ENCODE data around the gene PARD3B.

Gene PARD3B

GRCh38 chr2:204950695-204951346 lies 405.5 kb downstream of the PARD3B start:
- DNase-seq (ENCODE audit: low spot score) = no peak

GRCh38 chr2:204958371-204958770 lies 413.1 kb downstream of the PARD3B start:
- no peak for DNase-seq (ENCODE audit: low spot score)

GRCh38 chr2:204964414-204964813 lies 419.1 kb downstream of the PARD3B start:
- no peak for DNase-seq (ENCODE audit: low spot score)

DNA sequence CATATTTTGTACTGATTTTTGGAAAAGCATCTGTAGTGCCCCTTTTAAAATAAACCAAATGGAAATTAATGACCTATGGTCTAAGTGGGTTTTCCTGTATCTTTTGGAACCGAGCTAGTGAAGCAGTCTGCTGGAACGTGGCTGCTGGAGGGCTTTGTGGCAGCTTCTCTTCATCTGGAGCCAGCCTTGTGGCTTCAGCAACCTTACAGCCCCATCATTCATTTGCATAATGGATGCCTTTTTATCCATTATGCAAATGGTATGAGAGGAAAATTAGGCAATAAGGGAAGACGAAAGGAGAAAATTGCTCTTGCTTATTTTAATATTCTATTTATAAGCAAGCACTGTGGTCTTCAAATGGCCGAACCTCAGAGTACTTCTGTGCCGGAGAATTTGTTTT lies 421.0 kb downstream of the PARD3B start:
- no peak for DNase-seq (ENCODE audit: low spot score)

GRCh38 chr2:204967199-204967960 lies 422.1 kb downstream of the PARD3B start:
- DNase-seq (ENCODE audit: low spot score) = peak; percentile 18

- DNase-seq (ENCODE audit: low spot score) = no peak
Observed at GRCh38 chr2:204971206-204971907, 426.1 kb downstream of the PARD3B start.

- DNase-seq (ENCODE audit: low spot score) = no peak
Observed at GRCh38 chr2:204972161-204972560, 426.9 kb downstream of the PARD3B start.

DNA sequence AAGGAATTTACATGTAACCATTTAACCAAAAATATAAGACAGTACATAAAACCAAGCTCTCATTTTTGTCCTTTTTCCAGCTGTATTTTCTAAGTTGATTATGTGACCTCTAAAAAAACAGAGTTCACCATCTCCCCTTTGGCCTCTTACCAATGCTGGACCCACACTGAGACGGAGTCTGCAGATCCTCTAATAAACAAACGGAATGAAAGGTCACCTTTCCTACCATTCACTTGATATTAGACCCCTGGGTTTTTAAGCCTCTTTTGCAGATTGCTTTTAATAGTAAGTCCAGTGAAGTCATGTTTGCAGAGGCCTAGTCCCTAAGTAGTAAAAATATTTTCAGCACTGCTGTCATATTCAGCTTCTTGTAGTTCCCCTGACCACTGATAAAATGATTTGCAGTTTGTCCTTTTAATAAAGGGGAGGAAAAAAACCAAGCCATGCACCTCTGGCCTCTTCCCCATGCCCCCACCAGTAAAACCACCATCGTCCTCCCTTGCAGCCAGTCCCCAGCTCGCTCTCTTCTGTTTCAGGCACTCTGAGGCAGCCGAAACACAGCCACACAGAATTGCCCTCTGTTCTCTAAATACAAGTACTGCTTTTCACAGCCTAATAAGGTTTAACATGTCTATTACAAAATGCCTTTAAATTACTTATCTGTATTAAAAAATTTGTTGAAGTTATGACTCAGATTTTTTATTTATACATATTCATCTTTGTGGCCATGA lies 427.5 kb downstream of the PARD3B start:
- DNase-seq (ENCODE audit: low spot score) = peak; percentile 48

DNA sequence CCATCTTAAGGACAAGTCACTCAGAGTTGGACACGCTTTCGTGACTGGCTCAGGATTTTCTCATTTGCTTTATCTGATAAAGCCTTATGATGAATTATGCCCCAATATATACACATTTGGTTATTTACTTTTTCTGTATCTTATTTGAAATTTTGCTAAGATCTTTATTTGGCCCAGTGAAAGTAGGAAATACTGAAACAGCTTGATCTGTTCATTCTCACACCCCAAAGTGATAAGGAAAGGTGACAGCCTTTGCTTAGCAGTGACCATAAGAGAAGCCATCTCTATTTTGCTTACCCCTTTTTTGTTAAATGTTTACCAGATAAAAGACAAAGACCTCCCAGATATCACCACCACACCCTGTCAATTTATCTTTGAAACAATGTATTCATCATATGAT lies 428.3 kb downstream of the PARD3B start:
- no peak for DNase-seq (ENCODE audit: low spot score)

GRCh38 chr2:204974487-204974886 lies 429.2 kb downstream of the PARD3B start:
- no peak for DNase-seq (ENCODE audit: low spot score)

- DNase-seq (ENCODE audit: low spot score) = no peak
Observed at GRCh38 chr2:204977914-204978313, 432.6 kb downstream of the PARD3B start.

GRCh38 chr2:204982303-204982702 lies 437.0 kb downstream of the PARD3B start:
- no peak for DNase-seq (ENCODE audit: low spot score)

GRCh38 chr2:204984518-204984917 lies 439.2 kb downstream of the PARD3B start:
- DNase-seq (ENCODE audit: low spot score) = no peak

DNA sequence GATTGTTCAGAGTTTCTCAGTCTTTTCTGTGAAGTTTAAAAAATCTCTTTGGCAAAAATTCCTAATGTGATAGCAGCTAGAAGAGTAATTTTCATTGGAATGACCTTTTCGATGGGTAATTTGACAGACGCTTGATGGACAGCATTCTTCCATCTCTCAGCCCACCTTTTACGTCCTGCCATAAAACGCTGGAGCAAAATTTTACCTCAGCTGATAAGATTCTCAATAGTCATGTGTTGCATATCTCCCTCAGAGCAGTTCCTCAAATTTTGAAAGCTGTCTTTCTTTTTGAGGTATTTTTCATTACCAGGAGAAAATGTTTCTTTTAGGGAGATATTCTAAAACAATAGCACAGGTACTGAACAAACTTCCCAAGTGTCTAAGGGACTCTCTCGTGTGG lies 441.4 kb downstream of the PARD3B start:
- no peak for DNase-seq (ENCODE audit: low spot score)

DNA sequence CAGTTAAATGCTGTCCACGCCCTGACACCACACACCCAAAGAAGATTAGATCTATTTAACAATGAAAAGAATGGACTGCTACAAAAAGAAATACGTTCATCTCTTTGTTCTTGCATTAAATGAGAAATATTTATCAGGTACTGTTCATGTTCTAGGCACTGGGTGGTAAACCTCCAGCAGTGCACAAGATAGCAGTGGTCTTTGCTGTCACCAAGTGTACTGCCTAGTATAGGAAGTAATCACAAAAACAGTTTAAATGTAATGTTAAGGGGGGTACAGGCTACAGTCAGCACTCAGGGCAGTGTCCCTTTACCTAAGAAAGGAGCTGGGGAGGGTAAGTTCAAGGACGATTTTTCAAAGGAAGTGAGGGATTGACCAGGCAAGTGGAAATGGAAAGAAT lies 443.6 kb downstream of the PARD3B start:
- DNase-seq (ENCODE audit: low spot score) = no peak

- DNase-seq (ENCODE audit: low spot score) = no peak
Observed at GRCh38 chr2:204989877-204990276, 444.6 kb downstream of the PARD3B start.

- no peak for DNase-seq (ENCODE audit: low spot score)
Observed at GRCh38 chr2:205001300-205001966, 456.2 kb downstream of the PARD3B start.

GRCh38 chr2:205002390-205002789 lies 457.1 kb downstream of the PARD3B start:
- no peak for DNase-seq (ENCODE audit: low spot score)

DNA sequence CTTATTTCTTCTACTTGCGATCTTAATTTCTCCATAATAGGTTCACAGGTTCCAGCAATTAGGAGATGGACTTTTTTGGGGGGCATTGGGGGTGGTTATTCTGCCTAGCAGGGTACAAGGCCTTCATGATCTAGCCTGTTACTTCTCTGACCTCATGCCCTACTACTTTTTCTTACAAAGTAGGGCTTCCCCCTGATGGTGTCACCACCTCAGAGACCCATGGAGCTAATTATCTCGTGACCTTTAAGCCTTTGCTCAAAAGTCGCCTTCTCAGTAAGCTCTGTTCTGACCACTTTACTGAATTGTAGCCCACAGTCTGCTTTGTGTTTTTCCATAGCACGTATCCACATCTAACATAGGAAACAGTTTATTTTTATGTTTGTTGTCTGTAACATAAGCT lies 458.0 kb downstream of the PARD3B start:
- DNase-seq (ENCODE audit: low spot score) = no peak

DNA sequence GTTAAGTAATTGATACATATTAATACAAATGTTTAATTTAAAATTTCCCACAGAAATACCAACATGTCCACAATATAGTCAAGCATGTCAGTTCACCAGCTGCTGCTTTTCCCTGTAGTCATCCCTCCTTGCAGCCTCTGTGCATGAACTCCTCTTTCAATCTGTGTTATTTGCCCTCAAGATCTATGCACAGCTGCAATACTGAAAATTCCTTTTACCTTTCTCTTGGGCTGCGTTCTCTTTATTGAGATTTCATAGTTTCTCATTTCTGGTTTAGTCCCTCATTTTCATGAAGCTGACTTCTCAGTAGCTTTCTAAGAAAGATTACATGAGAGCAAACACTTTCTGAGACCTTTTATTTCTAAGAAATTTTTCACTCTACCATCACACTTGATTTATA lies 464.9 kb downstream of the PARD3B start:
- DNase-seq (ENCODE audit: low spot score) = no peak

GRCh38 chr2:205011031-205011430 lies 465.8 kb downstream of the PARD3B start:
- DNase-seq (ENCODE audit: low spot score) = no peak

DNA sequence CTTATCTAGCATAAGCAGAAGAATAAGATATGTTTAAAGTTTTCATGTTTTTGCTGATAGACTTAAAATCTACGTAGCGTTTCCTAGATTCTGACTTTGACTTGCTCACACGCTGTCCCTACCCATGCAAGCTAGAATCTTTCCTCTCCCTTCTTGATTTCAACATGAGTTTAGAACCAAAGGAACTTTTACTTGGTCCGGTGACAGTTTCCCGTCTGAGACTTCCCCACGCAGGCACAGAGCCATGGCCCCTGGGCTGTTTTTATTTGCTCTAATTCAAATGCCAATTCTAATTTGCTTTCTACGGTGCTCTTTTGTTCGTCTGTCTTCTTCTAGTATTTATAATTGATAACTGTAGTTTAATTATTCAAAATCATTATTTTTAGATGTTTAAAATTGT lies 467.7 kb downstream of the PARD3B start:
- no peak for DNase-seq (ENCODE audit: low spot score)

Measured in Ammon's horn (tissue), 1 donor.